LNCAP (cell line): ENCODE results near the gene UST.

ENCODE experiments used
- CTCF ChIP-seq: fragments of 450-650 bp; IDR thresholded peaks from 2 replicates; pipeline ENCODE4 v1.5.1; 2017; ENCODE audit warnings: mild to moderate bottlenecking

Gene UST

GRCh38 chr6:148857798-148858390 is 111.1 kb downstream of the UST start:
- TF ChIP-seq CTCF, result no peak

GRCh38 chr6:148864941-148865340 is 118.1 kb downstream of the UST start:
- no peak for TF ChIP-seq CTCF

- TF ChIP-seq CTCF, result no peak
Measured at GRCh38 chr6:148866657-148867268, 119.9 kb downstream of the UST start.

- TF ChIP-seq CTCF, result no peak
Measured at GRCh38 chr6:148867862-148868261, 121.0 kb downstream of the UST start.

- no peak for TF ChIP-seq CTCF
Measured at GRCh38 chr6:148868314-148868713, 121.5 kb downstream of the UST start.

- TF ChIP-seq CTCF, result no peak
Measured at GRCh38 chr6:148868901-148869300, 122.1 kb downstream of the UST start.

- TF ChIP-seq CTCF, result no peak
Measured at GRCh38 chr6:148869585-148869984, 122.8 kb downstream of the UST start.

GRCh38 chr6:148873154-148873553 is 126.3 kb downstream of the UST start:
- TF ChIP-seq CTCF, result no peak
